Muscle layer of duodenum (tissue), 2 donors: ENCODE data around the gene CUL2.
"Not testable (repeated sequence)": the region's sequence is repeated elsewhere in the genome, so short reads cannot be mapped to it uniquely, and the experiment has no call there.

Source experiments
- H3K27ac ChIP-seq: one replicate; pipeline ENCODE4 v1.7.0; 2013; ENCODE audit warnings: mild to moderate bottlenecking, low read length
- H3K27me3 ChIP-seq: one replicate; pipeline ENCODE4 v1.7.0; 2013; ENCODE audit warnings: low read depth, mild to moderate bottlenecking, control low read depth, low read length
- H3K36me3 ChIP-seq, 2 donors: one replicate each; pipeline ENCODE4 v1.7.0; 2013; ENCODE audit warnings: low read length in 2 of 2, control low read depth in 1 of 2, mild to moderate bottlenecking in 1 of 2; ENCODE audit not compliant: insufficient read depth in 2 of 2, control insufficient read depth in 1 of 2
- H3K4me1 ChIP-seq, 2 donors: one replicate each; pipeline ENCODE4 v1.7.0; 2013; ENCODE audit warnings: low read length in 2 of 2, mild to moderate bottlenecking in 2 of 2, control low read depth in 1 of 2, moderate library complexity in 1 of 2; ENCODE audit not compliant: insufficient read depth in 2 of 2, control insufficient read depth in 1 of 2
- H3K4me3 ChIP-seq, 2 donors: one replicate each; pipeline ENCODE4 v1.7.0; 2013; ENCODE audit warnings: low read length in 2 of 2, low read depth in 1 of 2, mild to moderate bottlenecking in 1 of 2
- H3K9me3 ChIP-seq, 2 donors: one replicate each; pipeline ENCODE4 v1.7.0; 2013; ENCODE audit warnings: low read length in 2 of 2, control low read depth in 1 of 2, mild to moderate bottlenecking in 1 of 2; ENCODE audit not compliant: control insufficient read depth in 1 of 2
- donor health status: healthy.

The CUL2 gene

GRCh38 chr10:34974364-34975065, 115.6 kb downstream of the CUL2 start:
- H3K27ac ChIP-seq, H3K27me3 ChIP-seq, H3K4me1 ChIP-seq, H3K36me3 ChIP-seq, H3K9me3 ChIP-seq, H3K4me3 ChIP-seq: not testable (repeated sequence)

DNA sequence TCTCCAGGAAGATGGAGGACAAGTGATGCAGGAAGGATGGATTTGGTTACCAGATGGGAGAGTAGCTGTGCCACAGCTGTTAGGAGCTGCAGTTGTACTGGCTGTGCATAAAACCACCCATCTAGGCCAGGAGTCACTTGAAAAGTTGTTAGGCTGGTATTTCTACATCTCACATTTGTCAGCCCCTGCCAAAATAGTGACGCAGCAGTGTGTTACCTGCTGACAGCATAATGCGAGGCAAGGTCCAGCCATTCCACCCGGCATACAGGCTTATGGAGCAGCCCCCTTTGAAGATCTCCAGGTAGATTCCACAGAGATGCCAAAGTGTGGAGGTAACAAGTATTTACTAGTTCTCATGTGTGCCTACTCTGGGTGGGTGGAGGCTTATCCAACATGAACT, 116.4 kb downstream of the CUL2 start:
- not testable (repeated sequence) for H3K4me1 ChIP-seq, H3K9me3 ChIP-seq, H3K27ac ChIP-seq, H3K27me3 ChIP-seq, H3K4me3 ChIP-seq, H3K36me3 ChIP-seq

DNA sequence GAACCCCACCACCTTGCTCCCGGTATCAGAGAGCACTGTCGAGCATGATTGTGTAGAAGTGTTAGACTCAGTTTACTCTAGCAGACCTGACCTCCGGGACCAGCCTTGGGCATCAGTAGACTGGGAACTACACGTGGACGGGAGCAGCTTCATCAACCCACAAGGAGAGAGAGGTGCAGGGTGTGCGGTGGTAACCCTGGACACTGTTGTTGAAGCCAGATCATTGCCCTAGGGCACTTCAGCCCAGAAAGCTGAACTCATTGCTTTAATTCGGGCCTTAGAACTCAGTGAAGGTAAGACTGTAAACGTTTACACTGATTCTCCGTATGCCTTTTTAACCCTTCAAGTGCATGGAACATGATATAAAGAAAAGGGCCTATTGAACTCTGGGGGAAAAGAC, 117.0 kb downstream of the CUL2 start:
- H3K4me1 ChIP-seq, H3K27ac ChIP-seq, H3K4me3 ChIP-seq, H3K36me3 ChIP-seq, H3K9me3 ChIP-seq, H3K27me3 ChIP-seq: not testable (repeated sequence)

DNA sequence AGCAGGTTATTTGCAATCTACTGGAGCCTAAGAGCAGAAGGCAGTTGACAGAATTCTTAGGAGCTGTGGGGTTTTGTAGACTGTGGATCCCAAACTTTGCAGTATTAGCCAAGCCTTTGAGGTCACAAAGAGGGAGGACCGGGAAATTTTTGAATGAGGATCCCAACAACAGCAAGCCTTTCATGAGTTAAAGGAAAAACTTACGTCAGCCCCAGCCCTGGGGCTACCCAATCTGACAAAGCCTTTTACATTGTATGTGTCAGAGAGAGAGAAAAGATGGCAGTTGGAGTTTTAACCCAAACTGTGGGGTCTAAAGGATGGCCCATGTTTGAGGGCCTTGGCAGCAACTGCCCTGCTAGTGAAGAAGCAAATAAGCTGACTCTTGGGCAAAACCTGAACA, 117.5 kb downstream of the CUL2 start:
- H3K36me3 ChIP-seq, H3K4me3 ChIP-seq, H3K9me3 ChIP-seq, H3K4me1 ChIP-seq, H3K27me3 ChIP-seq, H3K27ac ChIP-seq: not testable (repeated sequence)

- not testable (repeated sequence) for H3K4me1 ChIP-seq, H3K27ac ChIP-seq, H3K9me3 ChIP-seq, H3K27me3 ChIP-seq, H3K36me3 ChIP-seq, H3K4me3 ChIP-seq
These were observed 118.4 kb downstream of the CUL2 start for GRCh38 chr10:34971606-34972334.

DNA sequence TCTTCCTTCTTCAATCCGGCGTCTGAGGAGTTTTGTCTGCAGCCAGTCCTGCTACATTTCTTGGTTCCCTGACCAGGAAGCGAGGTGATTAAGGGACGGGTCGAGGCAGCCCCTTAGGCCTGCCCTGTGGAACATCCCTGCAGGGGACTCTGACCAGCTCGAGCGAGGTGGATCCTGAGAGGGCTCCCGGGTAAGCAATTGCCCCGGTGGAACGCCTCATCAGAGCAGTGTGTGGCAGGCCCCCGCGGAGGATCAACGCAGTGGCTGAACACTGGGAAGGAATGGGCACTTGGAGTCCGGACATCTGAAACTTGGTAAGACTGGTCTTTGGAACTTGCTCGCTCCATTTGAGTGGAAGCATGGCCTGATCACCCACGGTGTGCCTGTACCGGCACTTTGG, 121.0 kb downstream of the CUL2 start:
- no peaks in the 10 kb centered on the region for H3K9me3 ChIP-seq
- H3K4me3 ChIP-seq, result no peak overlapping the region
- peaks cover 0 to 12% of the 10 kb centered on the region in 2 donors for H3K4me1 ChIP-seq
- H3K27me3 ChIP-seq, result no peaks in the 10 kb centered on the region
- H3K36me3 ChIP-seq, result no peaks in the 10 kb centered on the region
- H3K27ac ChIP-seq, result no peak overlapping the region

GRCh38 chr10:34967335-34967880, 122.7 kb downstream of the CUL2 start:
- H3K4me1 ChIP-seq, result peaks cover 0 to 12% of the 10 kb centered on the region in 2 donors
- no peaks in the 10 kb centered on the region for H3K27me3 ChIP-seq
- no peaks in the 10 kb centered on the region for H3K9me3 ChIP-seq
- H3K36me3 ChIP-seq, result no peaks in the 10 kb centered on the region
- no peak overlapping the region for H3K4me3 ChIP-seq
- H3K27ac ChIP-seq, result no peak overlapping the region

GRCh38 chr10:34966451-34966850, 123.7 kb downstream of the CUL2 start:
- H3K36me3 ChIP-seq, result no peaks in the 10 kb centered on the region
- peaks cover 0 to 12% of the 10 kb centered on the region in 2 donors for H3K4me1 ChIP-seq

GRCh38 chr10:34966040-34966439, 124.1 kb downstream of the CUL2 start:
- H3K36me3 ChIP-seq, result no peaks in the 10 kb centered on the region
- H3K4me1 ChIP-seq, result peaks cover 0 to 12% of the 10 kb centered on the region in 2 donors
- H3K27me3 ChIP-seq, result no peaks in the 10 kb centered on the region
- H3K9me3 ChIP-seq, result no peaks in the 10 kb centered on the region
- no peak overlapping the region for H3K4me3 ChIP-seq
- no peak overlapping the region for H3K27ac ChIP-seq

More at GRCh38 chr10:34966451-34966850, 123.7 kb downstream of the CUL2 start:
- Histone ChIP-seq H3K9me3 (no peaks in the 10 kb centered on the region), H3K27ac (no peak overlapping the region), H3K27me3 (no peaks in the 10 kb centered on the region), H3K4me3 (no peak overlapping the region)

DNA sequence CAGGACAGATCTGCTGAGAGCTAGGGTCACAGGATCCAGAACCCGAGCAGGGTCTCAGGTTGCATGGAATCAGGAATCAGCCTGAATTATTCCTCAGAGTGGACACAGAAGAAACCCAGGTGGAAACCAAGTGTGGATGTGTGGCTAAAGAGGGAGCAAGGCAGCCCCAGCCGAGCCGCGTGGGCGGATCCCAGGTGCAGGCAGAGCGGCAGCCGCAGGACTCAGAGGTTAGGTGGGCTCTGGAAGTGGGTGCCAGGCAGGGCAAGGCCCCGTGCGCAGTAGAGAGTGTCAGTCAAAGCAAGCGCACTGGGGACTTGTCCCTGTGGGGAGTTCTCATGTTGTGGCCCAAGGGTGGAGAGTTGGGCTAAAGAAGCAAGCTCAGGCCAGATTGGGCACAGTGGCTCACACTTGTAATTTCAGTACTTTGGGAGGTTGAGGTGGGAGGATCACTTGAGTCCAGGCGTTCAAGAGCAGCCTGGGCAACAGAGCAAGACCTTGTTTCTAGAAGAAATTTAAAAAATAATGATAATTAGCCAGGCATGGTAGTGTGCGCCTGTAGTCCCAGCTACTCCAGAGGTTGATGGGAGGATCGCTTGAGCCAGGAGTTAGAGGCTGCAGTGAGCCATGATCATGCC, 125.9 kb downstream of the CUL2 start:
- Histone ChIP-seq H3K27me3 (no peaks in the 10 kb centered on the region), H3K27ac (no peak overlapping the region), H3K9me3 (no peaks in the 10 kb centered on the region), H3K4me3 (no peak overlapping the region), H3K4me1 (peaks cover 0 to 12% of the 10 kb centered on the region in 2 donors), H3K36me3 (no peaks in the 10 kb centered on the region)

GRCh38 chr10:34962866-34963265, 127.3 kb downstream of the CUL2 start:
- Histone ChIP-seq H3K4me3 (no peak overlapping the region), H3K27me3 (no peaks in the 10 kb centered on the region), H3K27ac (no peak overlapping the region), H3K36me3 (no peaks in the 10 kb centered on the region), H3K9me3 (no peaks in the 10 kb centered on the region), H3K4me1 (peaks cover 0 to 12% of the 10 kb centered on the region in 2 donors)
